WTC11 (cell line): ENCODE data around the gene PRDM15. TPM values are rescaled to one million over a fixed set of nuclear protein-coding genes. Genes with fewer than 3 reads are reported as not detected.

Experiments used
- ATAC-seq: fragments of 200-7000 bp; cut with Tn5 transposase; 2 replicates; pipeline ENCODE4 v1.10.0; 2021; ENCODE audit warnings: mild to moderate bottlenecking, moderate library complexity
- CTCF ChIA-PET: fragments of 300-600 bp; sonication (Branson Sonifier 250); formaldehyde crosslinking; loops from one replicate; lab custom pipeline; 2021; ENCODE audit warnings: antibody characterized with exemption; lab: Charles Lee
- POLR2A ChIA-PET: fragments of 350-600 bp; sonication (Branson Sonifier 250); formaldehyde crosslinking; loops from one replicate; lab custom pipeline; 2021; ENCODE audit warnings: antibody characterized with exemption; lab: Charles Lee
- DNase-seq: peaks from one replicate; pipeline ENCODE4 v3.0.0; 2021; ENCODE audit warnings: low spot score
- H3K27ac Mint-ChIP-seq: 2 replicates; pipeline ENCODE4 v1.8.0; 2021; ENCODE audit warnings: mixed read lengths
- H3K27me3 Mint-ChIP-seq: 2 replicates; pipeline ENCODE4 v1.8.0; 2021; ENCODE audit warnings: low read depth, mild to moderate bottlenecking, moderate library complexity, mixed read lengths
- H3K36me3 Mint-ChIP-seq: 2 replicates; pipeline ENCODE4 v1.8.0; 2021; ENCODE audit warnings: mixed read lengths
- H3K4me1 Mint-ChIP-seq: 2 replicates; pipeline ENCODE4 v1.8.0; 2022; ENCODE audit warnings: mixed read lengths
- H3K4me3 Mint-ChIP-seq: 2 replicates; pipeline ENCODE4 v1.8.0; 2021; ENCODE audit warnings: mild to moderate bottlenecking, moderate library complexity, mixed read lengths
- H3K9me3 Mint-ChIP-seq: 2 replicates; pipeline ENCODE4 v1.8.0; 2021; ENCODE audit warnings: mixed read lengths
- ATF1 ChIP-seq: sonication (generic); formaldehyde crosslinking; IDR thresholded peaks from 2 replicates; pipeline ENCODE4 v1.8.1; 2023; ENCODE audit warnings: mild to moderate bottlenecking, moderate library complexity, missing genetic modification reagents
- ATF6 ChIP-seq: sonication (generic); formaldehyde crosslinking; IDR thresholded peaks from 2 replicates; pipeline ENCODE4 v1.8.1; 2023; ENCODE audit warnings: mild to moderate bottlenecking, missing genetic modification reagents
- CBFB ChIP-seq: sonication (generic); formaldehyde crosslinking; IDR thresholded peaks from 2 replicates; pipeline ENCODE4 v1.8.1; 2022; ENCODE audit warnings: mild to moderate bottlenecking, low read depth, missing genetic modification reagents
- E2F1 ChIP-seq: sonication (generic); formaldehyde crosslinking; IDR thresholded peaks from 2 replicates; pipeline ENCODE4 v1.8.0; 2022; ENCODE audit warnings: mild to moderate bottlenecking, missing genetic modification reagents
- ELF4 ChIP-seq: sonication (generic); formaldehyde crosslinking; IDR thresholded peaks from 2 replicates; pipeline ENCODE4 v1.8.1; 2022; ENCODE audit warnings: low read depth, mild to moderate bottlenecking, moderate library complexity, missing genetic modification reagents
- ETV6 ChIP-seq: sonication (generic); formaldehyde crosslinking; IDR thresholded peaks from 2 replicates; pipeline ENCODE4 v1.8.1; 2022; ENCODE audit warnings: mild to moderate bottlenecking, missing genetic modification reagents
- GABPB1 ChIP-seq: sonication (generic); formaldehyde crosslinking; IDR thresholded peaks from 2 replicates; pipeline ENCODE4 v1.8.1; 2023; ENCODE audit warnings: mild to moderate bottlenecking, missing genetic modification reagents
- GTF2I ChIP-seq: fragments of 250-450 bp; sonication (Bioruptor Pico); conservative IDR thresholded peaks from 2 replicates; pipeline ENCODE4 v1.4.0; 2021; ENCODE audit warnings: mild to moderate bottlenecking
- HMGXB4 ChIP-seq: sonication (generic); formaldehyde crosslinking; IDR thresholded peaks from 2 replicates; pipeline ENCODE4 v1.8.1; 2023; ENCODE audit warnings: mild to moderate bottlenecking, moderate library complexity, missing genetic modification reagents
- MYBL2 ChIP-seq: sonication (generic); formaldehyde crosslinking; IDR thresholded peaks from 2 replicates; pipeline ENCODE4 v1.8.1; 2023; ENCODE audit warnings: mild to moderate bottlenecking, moderate library complexity, missing genetic modification reagents
- NFE2L1 ChIP-seq: sonication (generic); formaldehyde crosslinking; IDR thresholded peaks from 2 replicates; pipeline ENCODE4 v1.8.1; 2023; ENCODE audit warnings: missing genetic modification reagents
- NFYB ChIP-seq: sonication (generic); formaldehyde crosslinking; conservative IDR thresholded peaks from 2 replicates; pipeline ENCODE4 v1.8.0; 2022; ENCODE audit warnings: low read depth, missing genetic modification reagents
- NR1H2 ChIP-seq: sonication (generic); formaldehyde crosslinking; IDR thresholded peaks from 2 replicates; pipeline ENCODE4 v1.9.0; 2021; ENCODE audit warnings: mild to moderate bottlenecking, moderate library complexity, missing genetic modification reagents
- OVOL2 ChIP-seq: fragments of 250-450 bp; sonication (Bioruptor Pico); IDR thresholded peaks from 2 replicates; pipeline ENCODE4 v1.9.0; 2021; ENCODE audit warnings: mild to moderate bottlenecking, borderline replicate concordance
- STAT6 ChIP-seq: sonication (generic); formaldehyde crosslinking; conservative IDR thresholded peaks from 2 replicates; pipeline ENCODE4 v1.8.1; 2023; ENCODE audit warnings: mild to moderate bottlenecking, low read depth, missing genetic modification reagents, moderate library complexity
- TEAD1 ChIP-seq: sonication (generic); formaldehyde crosslinking; IDR thresholded peaks from 2 replicates; pipeline ENCODE4 v1.8.0; 2022; ENCODE audit warnings: mild to moderate bottlenecking, missing genetic modification reagents
- USF2 ChIP-seq: sonication (generic); formaldehyde crosslinking; IDR thresholded peaks from 2 replicates; pipeline ENCODE4 v1.8.1; 2023; ENCODE audit warnings: mild to moderate bottlenecking, missing genetic modification reagents, moderate library complexity
- ZBTB43 ChIP-seq: sonication (generic); formaldehyde crosslinking; IDR thresholded peaks from 2 replicates; pipeline ENCODE4 v1.8.1; 2023; ENCODE audit warnings: mild to moderate bottlenecking, missing genetic modification reagents
- ZNF396 ChIP-seq: fragments of 250-450 bp; sonication (Bioruptor Pico); IDR thresholded peaks from 2 replicates; pipeline ENCODE4 v1.8.0; 2021; ENCODE audit warnings: mild to moderate bottlenecking, moderate library complexity, borderline replicate concordance
- ZNF425 ChIP-seq: fragments of 250-450 bp; sonication (Bioruptor Pico); conservative IDR thresholded peaks from 2 replicates; pipeline ENCODE4 v1.9.0; 2021; ENCODE audit warnings: mild to moderate bottlenecking
- total RNA-seq: library from RNA; stranded (reverse); gene quantifications from 3 replicates; pipeline ENCODE4 v1.2.3, GENCODE V29; 2021

PRDM15 gene
- total RNA-seq, 1 experiment from 2014 or later = 12.9 TPM

- Mint-ChIP-seq H3K36me3 (peaks cover 14% of the 10 kb centered on the region), H3K27me3 (no peaks in the 10 kb centered on the region), H3K27ac (no peak overlapping the region), H3K4me1 (no peaks in the 10 kb centered on the region), H3K9me3 (no peaks in the 10 kb centered on the region), H3K4me3 (no peak overlapping the region)
- ChIA-PET POLR2A (no interaction called here), CTCF (interaction anchor here (0.6 kb wide), 1 partner anchor 28 kb away, joined by 3 read pairs; no protein-coding TSS in a partner anchor)
- TF ChIP-seq MYBL2 (no peak), USF2 (CRISPR knock-in tag) (no peak), HMGXB4 (no peak), NFYB (CRISPR knock-in tag) (no peak), ELF4 (CRISPR knock-in tag) (no peak), ZNF396 (CRISPR knock-in tag) (no peak), STAT6 (no peak), GABPB1 (no peak), ZBTB43 (CRISPR knock-in tag) (no peak), E2F1 (CRISPR knock-in tag) (no peak), ETV6 (CRISPR knock-in tag) (no peak), NFE2L1 (CRISPR knock-in tag) (no peak), ZNF425 (CRISPR knock-in tag) (no peak), NR1H2 (CRISPR knock-in tag) (no peak), CBFB (CRISPR knock-in tag) (no peak), ATF1 (CRISPR knock-in tag) (no peak), GTF2I (CRISPR knock-in tag) (no peak), TEAD1 (CRISPR knock-in tag) (no peak), OVOL2 (no peak), ATF6 (no peak)
- DNase-seq (no peak), ATAC-seq (no peak)
These were observed 65.9 kb downstream of the PRDM15 start for GRCh38 chr21:41813226-41813625.
